Central memory CD8-positive, alpha-beta T cell (primary cell): ENCODE measurements around the gene KCNG4.
"Not testable (repeated sequence)": the region's sequence is repeated elsewhere in the genome, so short reads cannot be mapped to it uniquely, and the experiment has no call there.

Source experiments
- ATAC-seq: fragments of 150-1000 bp; cut with Tn5 transposase; replicated peaks from 2 replicates; pipeline ENCODE4 v1.10.0; 2022; ENCODE audit warnings: mild to moderate bottlenecking, moderate FRiP score, moderate number of reproducible peaks; ENCODE audit not compliant: poor library complexity, severe bottlenecking; ENCODE audit errors: extremely low read depth
- DNase-seq, 2 donors: peaks; one replicate each; pipeline ENCODE4 v3.0.0; 2021; ENCODE audit warnings: low spot score in 2 of 2
- H3K27ac Mint-ChIP-seq: one replicate; pipeline ENCODE4 v1.8.0; 2022; ENCODE audit warnings: low read depth, mild to moderate bottlenecking, moderate library complexity, mixed read lengths
- H3K27me3 Mint-ChIP-seq: one replicate; pipeline ENCODE4 v1.8.0; 2022; ENCODE audit warnings: mixed read lengths
- H3K36me3 Mint-ChIP-seq: one replicate; pipeline ENCODE4 v1.8.0; 2022; ENCODE audit warnings: mild to moderate bottlenecking, moderate library complexity, mixed read lengths; ENCODE audit not compliant: insufficient read depth
- H3K4me1 Mint-ChIP-seq: one replicate; pipeline ENCODE4 v1.8.0; 2022; ENCODE audit warnings: mixed read lengths
- H3K4me3 Mint-ChIP-seq: one replicate; pipeline ENCODE4 v1.8.0; 2022; ENCODE audit warnings: mild to moderate bottlenecking, moderate library complexity, mixed read lengths
- H3K9me3 Mint-ChIP-seq: one replicate; pipeline ENCODE4 v1.8.0; 2022; ENCODE audit warnings: mixed read lengths

KCNG4 gene

GRCh38 chr16:84209989-84210388, 29.8 kb downstream of the KCNG4 start:
- ATAC-seq (no peak), DNase-seq (no peak)
- Mint-ChIP-seq H3K36me3 (no peaks in the 10 kb centered on the region), H3K4me1 (peaks cover 4% of the 10 kb centered on the region), H3K9me3 (no peaks in the 10 kb centered on the region), H3K4me3 (no peak overlapping the region), H3K27me3 (peaks cover 10% of the 10 kb centered on the region), H3K27ac (no peak overlapping the region)

GRCh38 chr16:84207879-84208278, 31.9 kb downstream of the KCNG4 start:
- peaks cover 8% of the 10 kb centered on the region for H3K27me3 Mint-ChIP-seq
- peaks cover 4% of the 10 kb centered on the region for H3K4me1 Mint-ChIP-seq
- no peak for DNase-seq
- no peaks in the 10 kb centered on the region for H3K9me3 Mint-ChIP-seq
- ATAC-seq, result no peak
- no peak overlapping the region for H3K4me3 Mint-ChIP-seq
- H3K27ac Mint-ChIP-seq, result no peak overlapping the region
- H3K36me3 Mint-ChIP-seq, result no peaks in the 10 kb centered on the region

GRCh38 chr16:84207251-84207650, 32.6 kb downstream of the KCNG4 start:
- no peak for ATAC-seq
- Mint-ChIP-seq H3K4me1 (peaks cover 4% of the 10 kb centered on the region), H3K4me3 (no peak overlapping the region), H3K27ac (no peak overlapping the region), H3K9me3 (no peaks in the 10 kb centered on the region), H3K27me3 (peaks cover 8% of the 10 kb centered on the region), H3K36me3 (no peaks in the 10 kb centered on the region)
- DNase-seq, result no peak

GRCh38 chr16:84205976-84206691, 33.7 kb downstream of the KCNG4 start:
- ATAC-seq, result no peak
- Mint-ChIP-seq H3K36me3 (no peaks in the 10 kb centered on the region), H3K4me1 (peaks cover 4% of the 10 kb centered on the region), H3K27me3 (peaks cover 8% of the 10 kb centered on the region), H3K27ac (no peak overlapping the region), H3K4me3 (no peak overlapping the region), H3K9me3 (no peaks in the 10 kb centered on the region)
- no peak for DNase-seq

GRCh38 chr16:84205123-84205522, 34.7 kb downstream of the KCNG4 start:
- not testable (repeated sequence) for ATAC-seq, H3K4me1 Mint-ChIP-seq, DNase-seq, H3K4me3 Mint-ChIP-seq, H3K9me3 Mint-ChIP-seq, H3K36me3 Mint-ChIP-seq, H3K27me3 Mint-ChIP-seq, H3K27ac Mint-ChIP-seq

- H3K27ac Mint-ChIP-seq, ATAC-seq, H3K4me3 Mint-ChIP-seq, H3K4me1 Mint-ChIP-seq, H3K9me3 Mint-ChIP-seq, DNase-seq, H3K36me3 Mint-ChIP-seq, H3K27me3 Mint-ChIP-seq: not testable (repeated sequence)
Observed at GRCh38 chr16:84204551-84204950, 35.3 kb downstream of the KCNG4 start.

GRCh38 chr16:84199861-84200260, 40.0 kb downstream of the KCNG4 start:
- Mint-ChIP-seq H3K27ac (no peak overlapping the region), H3K27me3 (peaks cover 22% of the 10 kb centered on the region), H3K4me3 (no peak overlapping the region), H3K9me3 (no peaks in the 10 kb centered on the region), H3K4me1 (no peaks in the 10 kb centered on the region), H3K36me3 (no peaks in the 10 kb centered on the region)
- DNase-seq, result no peak
- no peak for ATAC-seq

- ATAC-seq (no peak), DNase-seq (no peak)
- Mint-ChIP-seq H3K4me1 (peaks cover 6% of the 10 kb centered on the region), H3K9me3 (no peaks in the 10 kb centered on the region), H3K4me3 (no peak overlapping the region), H3K27ac (no peak overlapping the region), H3K36me3 (no peaks in the 10 kb centered on the region), H3K27me3 (peaks cover 22% of the 10 kb centered on the region)
Observed at GRCh38 chr16:84199097-84199496, 40.7 kb downstream of the KCNG4 start.

- Mint-ChIP-seq H3K4me1 (peaks cover 6% of the 10 kb centered on the region), H3K27ac (no peak overlapping the region), H3K9me3 (no peaks in the 10 kb centered on the region), H3K36me3 (no peaks in the 10 kb centered on the region), H3K27me3 (peaks cover 22% of the 10 kb centered on the region), H3K4me3 (no peak overlapping the region)
- no peak for DNase-seq
- ATAC-seq, result no peak
Observed at GRCh38 chr16:84198401-84198800, 41.4 kb downstream of the KCNG4 start.

GRCh38 chr16:84197466-84198128, 42.2 kb downstream of the KCNG4 start:
- no peak overlapping the region for H3K27ac Mint-ChIP-seq
- no peak overlapping the region for H3K4me3 Mint-ChIP-seq
- no peaks in the 10 kb centered on the region for H3K9me3 Mint-ChIP-seq
- no peak for DNase-seq
- no peaks in the 10 kb centered on the region for H3K36me3 Mint-ChIP-seq
- H3K4me1 Mint-ChIP-seq, result peaks cover 6% of the 10 kb centered on the region
- peaks cover 22% of the 10 kb centered on the region for H3K27me3 Mint-ChIP-seq
- ATAC-seq, result no peak

GRCh38 chr16:84196727-84197394, 43.0 kb downstream of the KCNG4 start:
- no peak overlapping the region for H3K27ac Mint-ChIP-seq

GRCh38 chr16:84196101-84196500, 43.7 kb downstream of the KCNG4 start:
- H3K36me3 Mint-ChIP-seq, result no peaks in the 10 kb centered on the region
- no peak overlapping the region for H3K27ac Mint-ChIP-seq

More at GRCh38 chr16:84196727-84197394, 43.0 kb downstream of the KCNG4 start:
- H3K36me3 Mint-ChIP-seq, result no peaks in the 10 kb centered on the region
- no peak overlapping the region for H3K4me3 Mint-ChIP-seq
- no peak for ATAC-seq
- DNase-seq, result no peak
- no peaks in the 10 kb centered on the region for H3K9me3 Mint-ChIP-seq
- peaks cover 22% of the 10 kb centered on the region for H3K27me3 Mint-ChIP-seq
- H3K4me1 Mint-ChIP-seq, result peaks cover 6% of the 10 kb centered on the region

More at GRCh38 chr16:84196101-84196500, 43.7 kb downstream of the KCNG4 start:
- Mint-ChIP-seq H3K27me3 (peaks cover 22% of the 10 kb centered on the region), H3K4me3 (no peak overlapping the region), H3K9me3 (no peaks in the 10 kb centered on the region), H3K4me1 (peaks cover 6% of the 10 kb centered on the region)
- DNase-seq (no peak), ATAC-seq (no peak)
